Measurements from ENCODE around the gene IL17A.

The IL17A gene

DNA sequence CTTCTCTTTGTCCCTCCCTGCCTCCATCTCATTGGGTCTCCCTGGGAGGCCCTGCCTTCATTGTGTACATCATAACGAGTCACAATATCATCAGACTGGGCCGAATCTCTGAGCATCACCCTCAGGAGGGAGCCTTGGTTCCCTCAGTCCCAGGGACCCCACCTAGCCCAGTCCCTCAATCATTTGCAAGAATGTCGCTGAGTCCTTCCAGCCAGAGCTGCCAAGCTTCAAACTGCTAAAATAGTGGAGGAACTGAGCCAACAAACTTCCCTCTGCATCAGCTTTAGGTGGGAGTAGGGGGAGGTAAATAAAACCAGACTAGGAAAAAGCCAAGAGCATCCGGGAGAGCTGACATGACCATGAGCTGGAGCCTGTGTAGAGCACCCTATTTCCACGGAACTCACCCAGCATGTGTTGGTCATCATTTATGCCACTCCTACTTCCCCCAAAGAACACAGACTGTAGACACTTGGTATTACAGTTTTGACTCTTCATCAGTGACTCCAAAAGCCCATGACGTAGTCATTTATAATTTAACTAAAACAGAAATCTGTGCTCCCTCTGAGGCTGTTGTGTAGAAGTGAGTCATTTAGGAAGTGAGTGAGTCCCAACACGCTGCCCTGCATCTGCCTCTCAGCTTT is 28.8 kb upstream of the IL17A start (continued):
- TF ChIP-seq OSR1 (CRISPR knock-in tag; IDR thresholded peaks at IDR 0.05): no peak
- TF ChIP-seq, protein P1, sequence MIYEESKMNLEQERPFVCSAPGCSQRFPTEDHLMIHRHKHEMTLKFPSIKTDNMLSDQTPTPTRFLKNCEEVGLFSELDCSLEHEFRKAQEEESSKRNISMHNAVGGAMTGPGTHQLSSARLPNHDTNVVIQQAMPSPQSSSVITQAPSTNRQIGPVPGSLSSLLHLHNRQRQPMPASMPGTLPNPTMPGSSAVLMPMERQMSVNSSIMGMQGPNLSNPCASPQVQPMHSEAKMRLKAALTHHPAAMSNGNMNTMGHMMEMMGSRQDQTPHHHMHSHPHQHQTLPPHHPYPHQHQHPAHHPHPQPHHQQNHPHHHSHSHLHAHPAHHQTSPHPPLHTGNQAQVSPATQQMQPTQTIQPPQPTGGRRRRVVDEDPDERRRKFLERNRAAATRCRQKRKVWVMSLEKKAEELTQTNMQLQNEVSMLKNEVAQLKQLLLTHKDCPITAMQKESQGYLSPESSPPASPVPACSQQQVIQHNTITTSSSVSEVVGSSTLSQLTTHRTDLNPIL (CRISPR knock-in tag; IDR thresholded peaks at IDR 0.05; ENCODE audit: low read depth): no peak
- TF ChIP-seq, protein P2, sequence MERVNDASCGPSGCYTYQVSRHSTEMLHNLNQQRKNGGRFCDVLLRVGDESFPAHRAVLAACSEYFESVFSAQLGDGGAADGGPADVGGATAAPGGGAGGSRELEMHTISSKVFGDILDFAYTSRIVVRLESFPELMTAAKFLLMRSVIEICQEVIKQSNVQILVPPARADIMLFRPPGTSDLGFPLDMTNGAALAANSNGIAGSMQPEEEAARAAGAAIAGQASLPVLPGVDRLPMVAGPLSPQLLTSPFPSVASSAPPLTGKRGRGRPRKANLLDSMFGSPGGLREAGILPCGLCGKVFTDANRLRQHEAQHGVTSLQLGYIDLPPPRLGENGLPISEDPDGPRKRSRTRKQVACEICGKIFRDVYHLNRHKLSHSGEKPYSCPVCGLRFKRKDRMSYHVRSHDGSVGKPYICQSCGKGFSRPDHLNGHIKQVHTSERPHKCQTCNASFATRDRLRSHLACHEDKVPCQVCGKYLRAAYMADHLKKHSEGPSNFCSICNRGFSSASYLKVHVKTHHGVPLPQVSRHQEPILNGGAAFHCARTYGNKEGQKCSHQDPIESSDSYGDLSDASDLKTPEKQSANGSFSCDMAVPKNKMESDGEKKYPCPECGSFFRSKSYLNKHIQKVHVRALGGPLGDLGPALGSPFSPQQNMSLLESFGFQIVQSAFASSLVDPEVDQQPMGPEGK (CRISPR knock-in tag; IDR thresholded peaks at IDR 0.05; ENCODE audit: borderline replicate concordance): no peak
- TF ChIP-seq ZFP30 (CRISPR knock-in tag; IDR thresholded peaks at IDR 0.05): no peak

DNA sequence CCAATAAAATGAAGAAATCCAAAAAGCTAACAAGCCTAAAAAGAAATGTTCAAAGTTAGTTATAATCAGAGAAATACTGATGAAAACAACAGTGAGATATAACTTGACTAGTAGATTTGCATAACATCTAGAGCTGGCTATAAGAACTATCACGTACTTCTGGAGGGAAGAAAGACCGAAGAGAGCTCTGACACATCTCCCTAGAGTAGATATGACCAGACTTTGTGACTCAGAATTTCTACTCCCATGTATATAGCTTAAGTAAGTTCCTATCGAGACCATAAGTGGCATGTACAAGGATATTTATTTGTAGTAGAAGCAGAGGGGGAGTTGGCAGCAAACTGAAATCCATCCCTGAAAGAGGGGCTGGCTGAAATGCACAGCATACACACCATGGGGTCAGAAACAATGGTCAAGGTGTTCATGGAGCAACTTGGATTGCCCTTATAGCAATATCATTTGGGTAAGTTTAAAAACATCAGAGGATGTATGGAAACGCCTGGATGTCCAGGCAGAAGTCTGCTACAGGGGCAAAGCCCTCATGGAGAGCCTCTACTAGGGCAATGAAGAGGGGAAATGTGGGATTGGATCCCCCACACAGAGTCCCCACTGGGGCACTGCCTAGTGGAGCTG is 25.6 kb upstream of the IL17A start:
- TF ChIP-seq ZNF565 (CRISPR knock-in tag; conservative IDR thresholded peaks at IDR 0.05; ENCODE audit: low read depth) (no peak), ZNF70 (CRISPR knock-in tag; IDR thresholded peaks at IDR 0.05) (no peak), ZFP3 (CRISPR knock-in tag; IDR thresholded peaks at IDR 0.05) (no peak), BACH2 (CRISPR knock-in tag; IDR thresholded peaks at IDR 0.05; ENCODE audit: borderline replicate concordance) (no peak), ESRRG (CRISPR knock-in tag; IDR thresholded peaks at IDR 0.05) (no peak), ZFP30 (CRISPR knock-in tag; IDR thresholded peaks at IDR 0.05) (no peak), CSDC2 (CRISPR knock-in tag; IDR thresholded peaks at IDR 0.05) (no peak), OSR1 (CRISPR knock-in tag; IDR thresholded peaks at IDR 0.05) (no peak), GLIS3 (CRISPR knock-in tag; IDR thresholded peaks at IDR 0.05) (no peak), PPARA (CRISPR knock-in tag; IDR thresholded peaks at IDR 0.05; ENCODE audit: borderline replicate concordance) (no peak), ZNF8 (CRISPR knock-in tag; IDR thresholded peaks at IDR 0.05) (no peak)
- TF ChIP-seq, protein P2 (CRISPR knock-in tag; IDR thresholded peaks at IDR 0.05; ENCODE audit: borderline replicate concordance): no peak
- TF ChIP-seq, protein P1 (CRISPR knock-in tag; IDR thresholded peaks at IDR 0.05; ENCODE audit: low read depth): no peak
- TF ChIP-seq, protein P3, sequence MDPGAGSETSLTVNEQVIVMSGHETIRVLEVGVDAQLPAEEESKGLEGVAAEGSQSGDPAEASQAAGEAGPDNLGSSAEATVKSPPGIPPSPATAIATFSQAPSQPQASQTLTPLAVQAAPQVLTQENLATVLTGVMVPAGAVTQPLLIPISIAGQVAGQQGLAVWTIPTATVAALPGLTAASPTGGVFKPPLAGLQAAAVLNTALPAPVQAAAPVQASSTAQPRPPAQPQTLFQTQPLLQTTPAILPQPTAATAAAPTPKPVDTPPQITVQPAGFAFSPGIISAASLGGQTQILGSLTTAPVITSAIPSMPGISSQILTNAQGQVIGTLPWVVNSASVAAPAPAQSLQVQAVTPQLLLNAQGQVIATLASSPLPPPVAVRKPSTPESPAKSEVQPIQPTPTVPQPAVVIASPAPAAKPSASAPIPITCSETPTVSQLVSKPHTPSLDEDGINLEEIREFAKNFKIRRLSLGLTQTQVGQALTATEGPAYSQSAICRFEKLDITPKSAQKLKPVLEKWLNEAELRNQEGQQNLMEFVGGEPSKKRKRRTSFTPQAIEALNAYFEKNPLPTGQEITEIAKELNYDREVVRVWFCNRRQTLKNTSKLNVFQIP (CRISPR knock-in tag; IDR thresholded peaks at IDR 0.05; ENCODE audit: borderline replicate concordance, low read depth): no peak
- TF ChIP-seq, protein P4, sequence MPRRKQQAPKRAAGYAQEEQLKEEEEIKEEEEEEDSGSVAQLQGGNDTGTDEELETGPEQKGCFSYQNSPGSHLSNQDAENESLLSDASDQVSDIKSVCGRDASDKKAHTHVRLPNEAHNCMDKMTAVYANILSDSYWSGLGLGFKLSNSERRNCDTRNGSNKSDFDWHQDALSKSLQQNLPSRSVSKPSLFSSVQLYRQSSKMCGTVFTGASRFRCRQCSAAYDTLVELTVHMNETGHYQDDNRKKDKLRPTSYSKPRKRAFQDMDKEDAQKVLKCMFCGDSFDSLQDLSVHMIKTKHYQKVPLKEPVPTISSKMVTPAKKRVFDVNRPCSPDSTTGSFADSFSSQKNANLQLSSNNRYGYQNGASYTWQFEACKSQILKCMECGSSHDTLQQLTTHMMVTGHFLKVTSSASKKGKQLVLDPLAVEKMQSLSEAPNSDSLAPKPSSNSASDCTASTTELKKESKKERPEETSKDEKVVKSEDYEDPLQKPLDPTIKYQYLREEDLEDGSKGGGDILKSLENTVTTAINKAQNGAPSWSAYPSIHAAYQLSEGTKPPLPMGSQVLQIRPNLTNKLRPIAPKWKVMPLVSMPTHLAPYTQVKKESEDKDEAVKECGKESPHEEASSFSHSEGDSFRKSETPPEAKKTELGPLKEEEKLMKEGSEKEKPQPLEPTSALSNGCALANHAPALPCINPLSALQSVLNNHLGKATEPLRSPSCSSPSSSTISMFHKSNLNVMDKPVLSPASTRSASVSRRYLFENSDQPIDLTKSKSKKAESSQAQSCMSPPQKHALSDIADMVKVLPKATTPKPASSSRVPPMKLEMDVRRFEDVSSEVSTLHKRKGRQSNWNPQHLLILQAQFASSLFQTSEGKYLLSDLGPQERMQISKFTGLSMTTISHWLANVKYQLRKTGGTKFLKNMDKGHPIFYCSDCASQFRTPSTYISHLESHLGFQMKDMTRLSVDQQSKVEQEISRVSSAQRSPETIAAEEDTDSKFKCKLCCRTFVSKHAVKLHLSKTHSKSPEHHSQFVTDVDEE (CRISPR knock-in tag; IDR thresholded peaks at IDR 0.05): no peak
- ATAC-seq: no peak

DNA sequence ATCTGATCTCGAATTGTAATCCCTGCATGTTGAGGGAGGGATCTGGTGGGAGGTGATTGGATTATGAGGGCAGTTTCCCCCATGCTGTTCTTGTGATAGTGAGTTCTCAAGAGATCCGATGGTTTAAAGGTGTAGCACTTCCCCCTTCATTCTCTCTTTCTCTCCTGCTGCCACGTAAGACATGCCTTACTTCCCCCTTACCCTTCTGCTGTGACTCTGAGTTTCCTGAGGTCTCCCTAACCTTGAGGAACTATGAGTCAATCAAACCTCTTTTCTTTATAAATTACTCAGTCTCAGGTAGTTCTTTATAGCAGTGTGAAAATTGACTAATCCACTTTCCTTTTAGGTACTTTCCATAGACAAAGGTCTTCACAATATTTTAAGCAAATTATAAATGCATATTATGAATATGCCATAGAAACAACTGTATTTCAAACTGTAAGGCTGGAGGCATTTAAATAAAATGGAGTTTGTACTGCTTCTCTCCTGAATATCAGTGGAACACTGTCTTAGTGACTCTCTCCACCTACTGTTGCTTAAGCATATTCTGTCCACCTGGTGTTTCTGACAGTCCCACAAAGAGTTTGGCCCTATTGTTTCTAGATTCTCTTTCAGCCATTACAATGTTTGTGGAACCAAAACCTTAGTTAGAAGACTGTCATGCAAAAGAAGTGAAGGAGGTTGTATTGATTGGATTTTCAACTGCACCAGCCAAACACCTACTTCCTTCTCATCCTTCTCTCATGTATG is 24.3 kb upstream of the IL17A start:
- ATAC-seq: no peak
- no peak for TF ChIP-seq ZC3H10 (CRISPR knock-in tag; IDR thresholded peaks at IDR 0.05)
- TF ChIP-seq, protein P4 (CRISPR knock-in tag; IDR thresholded peaks at IDR 0.05): no peak
- TF ChIP-seq ZFP3 (CRISPR knock-in tag; IDR thresholded peaks at IDR 0.05): no peak
- TF ChIP-seq ESRRG (CRISPR knock-in tag; IDR thresholded peaks at IDR 0.05): no peak
- TF ChIP-seq, protein P2 (CRISPR knock-in tag; IDR thresholded peaks at IDR 0.05; ENCODE audit: borderline replicate concordance): no peak

Measured in SK-N-SH treated with all-trans-retinoic acid at 6 μM for 48 hours (cell line).